ENCODE results near the gene RETSAT.
"Not testable (repeated sequence)": the region's sequence is repeated elsewhere in the genome, so short reads cannot be mapped to it uniquely, and the experiment has no call there.

RETSAT gene

DNA sequence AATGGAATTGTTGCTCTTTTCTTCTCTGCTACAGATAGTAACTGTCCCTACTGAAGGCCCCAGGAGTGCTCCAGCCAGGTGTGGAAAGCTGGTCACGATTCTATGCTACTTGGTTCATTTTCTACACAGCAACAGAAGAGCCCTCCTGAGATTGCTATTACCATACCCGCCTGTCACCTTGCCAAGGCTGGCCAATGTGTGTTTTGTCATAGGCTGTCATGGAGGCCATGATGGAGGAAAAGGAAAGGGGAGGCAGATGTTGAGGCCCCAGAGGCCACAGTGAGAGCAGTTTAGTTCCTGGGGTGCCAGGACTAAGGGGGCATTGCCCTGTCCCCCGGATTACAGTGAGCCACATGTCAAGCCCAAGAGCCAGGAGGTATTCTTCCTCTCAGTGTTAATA is 1.2 kb upstream of the RETSAT start:
- H3K36me3 Mint-ChIP-seq: peaks cover 15% of the 10 kb centered on the region
- H3K4me1 Mint-ChIP-seq: peaks cover 46% of the 10 kb centered on the region

DNA sequence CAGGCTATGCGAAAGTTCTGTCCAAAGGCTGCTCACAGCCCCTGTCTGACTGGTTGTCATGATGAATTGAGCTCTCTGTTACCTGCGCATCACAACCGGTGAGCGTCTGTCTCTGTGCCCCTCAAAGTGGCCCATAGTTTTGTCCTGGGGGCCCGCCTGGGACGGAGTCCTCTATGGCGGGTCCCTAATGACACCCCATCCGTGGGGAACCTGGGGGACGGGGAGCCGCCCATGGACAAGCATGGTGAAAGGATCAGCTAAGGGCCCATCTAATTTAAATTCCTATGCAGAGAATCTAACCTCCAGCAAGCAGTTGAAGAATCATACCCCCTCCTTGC is 714 bp upstream of the RETSAT start:
- Mint-ChIP-seq H3K27me3 (no peaks in the 10 kb centered on the region), H3K27ac (peak overlapping the region; percentile 97), H3K4me1 (peaks cover 46% of the 10 kb centered on the region), H3K9me3 (no peaks in the 10 kb centered on the region), H3K36me3 (peaks cover 19% of the 10 kb centered on the region), H3K4me3 (peak overlapping the region; percentile 96)

More for the DNA sequence above, 1.2 kb upstream of the RETSAT start:
- Mint-ChIP-seq H3K27ac (no peak overlapping the region), H3K27me3 (no peaks in the 10 kb centered on the region), H3K4me3 (peak overlapping the region; percentile 96), H3K9me3 (no peaks in the 10 kb centered on the region)

DNA sequence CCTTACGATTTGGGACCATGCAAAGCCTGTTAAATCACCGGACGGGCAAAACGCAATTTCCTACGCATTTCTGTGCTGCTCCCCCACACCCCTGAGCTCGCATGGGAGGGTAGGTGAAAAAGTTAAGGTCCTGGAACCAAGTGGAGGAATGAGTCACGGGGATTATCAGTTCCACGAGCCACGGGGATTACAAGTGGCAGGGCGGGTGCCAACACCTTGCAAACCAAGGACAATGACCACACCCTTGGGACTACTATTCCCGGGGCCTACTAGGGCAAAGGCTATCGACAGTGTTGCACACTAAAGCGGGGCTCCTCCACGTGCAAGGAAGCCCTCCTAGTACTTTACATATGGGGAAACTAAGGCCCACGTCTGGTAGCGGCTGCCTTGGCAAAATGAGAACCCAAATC is 447 bp downstream of the RETSAT start:
- H3K9me3 Mint-ChIP-seq: no peaks in the 10 kb centered on the region
- H3K27me3 Mint-ChIP-seq: no peaks in the 10 kb centered on the region
- peaks cover 18% of the 10 kb centered on the region for H3K36me3 Mint-ChIP-seq
- H3K4me3 Mint-ChIP-seq: peak overlapping the region; percentile 96
- peaks cover 39% of the 10 kb centered on the region for H3K4me1 Mint-ChIP-seq
- peak overlapping the region; percentile 97 for H3K27ac Mint-ChIP-seq

GRCh38 chr2:85347599-85347998 is 6.7 kb downstream of the RETSAT start:
- no peak overlapping the region for H3K4me3 Mint-ChIP-seq
- H3K9me3 Mint-ChIP-seq: no peaks in the 10 kb centered on the region
- peaks cover 1% of the 10 kb centered on the region for H3K4me1 Mint-ChIP-seq
- H3K27ac Mint-ChIP-seq: no peak overlapping the region
- H3K27me3 Mint-ChIP-seq: no peaks in the 10 kb centered on the region
- H3K36me3 Mint-ChIP-seq: peaks cover 18% of the 10 kb centered on the region

DNA sequence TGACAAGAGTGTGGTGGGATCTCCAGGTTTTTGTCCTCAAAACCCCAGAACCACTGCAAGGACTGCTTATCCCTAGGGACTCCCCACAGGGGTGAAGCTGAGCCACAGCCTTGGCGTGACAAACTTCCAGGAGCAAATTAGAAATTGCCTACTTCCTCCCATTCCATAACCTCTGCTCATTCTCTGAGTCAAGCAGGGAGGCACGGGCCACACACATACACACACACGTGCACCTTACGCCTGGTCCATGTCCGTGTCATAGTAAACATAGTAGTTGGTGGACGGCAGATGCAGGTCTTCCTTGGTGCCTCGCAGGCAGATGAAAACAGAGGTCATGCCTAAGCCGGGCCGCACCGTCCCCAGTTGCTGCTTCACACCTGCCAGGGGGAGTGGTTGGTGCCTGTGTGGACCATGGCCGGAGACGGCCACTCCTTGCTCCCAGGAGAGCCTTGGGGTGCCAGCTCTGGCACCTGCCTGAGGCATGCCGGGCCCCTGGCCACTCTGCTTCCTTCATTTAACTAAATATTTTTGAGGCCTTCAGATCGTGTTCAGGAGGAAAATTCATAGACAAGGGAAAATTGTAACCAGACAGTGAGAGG is 9.9 kb downstream of the RETSAT start:
- H3K27me3 Mint-ChIP-seq: no peaks in the 10 kb centered on the region
- no peak overlapping the region for H3K4me3 Mint-ChIP-seq
- no peaks in the 10 kb centered on the region for H3K4me1 Mint-ChIP-seq
- no peak overlapping the region for H3K27ac Mint-ChIP-seq
- H3K9me3 Mint-ChIP-seq: no peaks in the 10 kb centered on the region
- H3K36me3 Mint-ChIP-seq: peaks cover 7% of the 10 kb centered on the region

DNA sequence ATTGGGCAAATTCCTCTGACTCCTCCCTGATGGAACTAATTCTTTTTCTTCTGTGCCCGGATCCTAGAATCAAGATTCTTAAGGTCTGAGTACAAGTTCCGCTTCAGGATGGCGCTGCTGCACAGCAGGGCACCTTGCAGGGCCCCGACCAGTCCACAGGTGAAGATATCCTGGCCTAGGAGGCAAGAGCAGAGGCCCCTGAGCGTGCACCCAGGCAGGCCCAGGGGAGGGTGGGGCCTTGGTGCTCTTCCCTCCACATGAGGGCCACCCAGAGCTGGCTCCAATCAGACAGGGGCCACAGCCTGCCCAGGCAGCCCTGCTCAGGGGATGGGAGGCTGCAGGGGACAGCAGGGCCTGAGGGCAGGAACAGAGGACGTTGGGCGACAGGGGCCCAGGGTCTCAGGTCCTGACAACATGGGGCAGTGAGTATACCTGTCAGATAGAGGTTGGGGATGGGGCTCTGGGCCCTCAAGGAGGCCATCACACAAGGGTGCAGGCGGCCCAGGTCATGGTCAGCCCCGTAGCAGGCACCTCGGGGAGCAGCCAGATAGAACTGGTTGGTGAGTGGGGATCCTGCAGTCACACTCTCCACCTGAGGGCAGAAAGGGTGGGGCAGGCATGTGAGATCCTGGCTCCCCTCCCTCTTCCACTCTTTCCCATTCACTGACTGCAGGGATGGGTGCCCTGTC is 11.0 kb downstream of the RETSAT start:
- not testable (repeated sequence) for H3K4me3 Mint-ChIP-seq, H3K4me1 Mint-ChIP-seq, H3K36me3 Mint-ChIP-seq, H3K27ac Mint-ChIP-seq, H3K9me3 Mint-ChIP-seq, H3K27me3 Mint-ChIP-seq

DNA sequence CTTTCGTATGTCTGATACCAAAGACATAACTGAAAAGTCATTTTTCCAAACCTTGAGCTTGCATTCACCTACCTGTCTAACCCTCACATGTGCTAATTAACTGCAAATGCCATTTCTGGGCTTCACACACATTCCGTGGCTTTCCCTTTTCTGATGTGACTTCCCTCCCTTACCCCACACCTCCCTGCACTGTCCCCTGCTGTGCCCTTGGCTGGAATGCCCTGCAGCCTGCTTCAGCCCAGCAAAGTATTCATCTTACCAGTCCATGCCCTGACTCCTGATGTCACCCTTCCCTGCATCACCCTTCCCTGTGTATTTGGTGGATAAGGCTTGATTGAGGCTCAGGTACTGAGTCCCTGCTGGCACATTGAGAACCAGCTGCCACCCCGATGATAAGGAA is 12.2 kb downstream of the RETSAT start:
- Mint-ChIP-seq H3K36me3 (peaks cover 1% of the 10 kb centered on the region), H3K4me1 (no peaks in the 10 kb centered on the region), H3K9me3 (no peaks in the 10 kb centered on the region), H3K27me3 (no peaks in the 10 kb centered on the region), H3K27ac (no peak overlapping the region), H3K4me3 (no peak overlapping the region)

- no peak overlapping the region for H3K4me3 Mint-ChIP-seq
- H3K4me1 Mint-ChIP-seq: no peaks in the 10 kb centered on the region
- no peaks in the 10 kb centered on the region for H3K27me3 Mint-ChIP-seq
- peaks cover 1% of the 10 kb centered on the region for H3K36me3 Mint-ChIP-seq
- no peaks in the 10 kb centered on the region for H3K9me3 Mint-ChIP-seq
- H3K27ac Mint-ChIP-seq: no peak overlapping the region
These were observed 12.9 kb downstream of the RETSAT start for GRCh38 chr2:85341269-85342029.

DNA sequence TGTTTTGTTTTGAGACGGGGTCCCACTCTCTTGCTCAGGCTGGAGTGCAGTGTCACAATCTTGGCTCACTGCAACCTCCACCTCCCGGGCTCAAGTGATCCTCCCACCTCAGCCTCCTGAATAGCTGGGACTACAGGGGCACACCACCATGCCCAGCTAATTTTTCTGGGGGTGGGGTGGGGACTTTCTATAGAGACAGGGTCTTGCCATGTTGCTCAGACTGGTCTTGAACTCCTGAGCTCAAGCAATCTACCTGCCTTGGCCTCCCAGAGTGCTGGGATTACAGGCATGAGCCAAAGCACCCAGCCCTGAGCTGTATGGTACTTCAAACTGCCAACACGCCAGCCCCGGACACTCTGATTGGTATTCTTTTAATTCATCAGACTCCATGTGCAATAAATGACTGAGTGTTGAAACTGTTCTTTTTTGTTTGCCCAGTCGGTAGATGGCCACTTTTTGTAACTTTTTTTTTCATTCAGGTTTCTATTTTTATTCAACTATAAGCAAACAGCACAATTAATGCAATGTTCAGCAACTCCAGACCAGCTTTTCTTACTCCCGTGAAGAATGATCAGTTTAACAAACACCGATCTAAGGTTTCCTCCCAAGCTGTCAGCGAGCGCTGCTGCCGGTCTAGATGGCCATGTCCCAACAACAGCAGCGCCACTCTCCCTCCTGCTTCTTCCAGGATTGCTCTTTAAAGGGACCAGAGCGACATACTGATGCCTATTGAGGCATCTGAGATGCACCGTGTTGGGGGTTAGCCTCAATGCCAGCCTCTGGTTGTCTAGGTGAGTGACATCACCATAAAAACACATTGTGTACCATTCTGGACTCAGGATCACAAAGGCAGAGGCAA is 14.1 kb downstream of the RETSAT start:
- Mint-ChIP-seq H3K27me3 (no peaks in the 10 kb centered on the region), H3K4me1 (no peaks in the 10 kb centered on the region), H3K36me3 (peaks cover 1% of the 10 kb centered on the region), H3K9me3 (no peaks in the 10 kb centered on the region), H3K4me3 (no peak overlapping the region), H3K27ac (no peak overlapping the region)

- no peak overlapping the region for H3K27ac Mint-ChIP-seq
- no peaks in the 10 kb centered on the region for H3K4me1 Mint-ChIP-seq
- no peak overlapping the region for H3K4me3 Mint-ChIP-seq
- H3K27me3 Mint-ChIP-seq: no peaks in the 10 kb centered on the region
- no peaks in the 10 kb centered on the region for H3K9me3 Mint-ChIP-seq
- no peaks in the 10 kb centered on the region for H3K36me3 Mint-ChIP-seq
These were observed 19.4 kb downstream of the RETSAT start for GRCh38 chr2:85334928-85335327.

DNA sequence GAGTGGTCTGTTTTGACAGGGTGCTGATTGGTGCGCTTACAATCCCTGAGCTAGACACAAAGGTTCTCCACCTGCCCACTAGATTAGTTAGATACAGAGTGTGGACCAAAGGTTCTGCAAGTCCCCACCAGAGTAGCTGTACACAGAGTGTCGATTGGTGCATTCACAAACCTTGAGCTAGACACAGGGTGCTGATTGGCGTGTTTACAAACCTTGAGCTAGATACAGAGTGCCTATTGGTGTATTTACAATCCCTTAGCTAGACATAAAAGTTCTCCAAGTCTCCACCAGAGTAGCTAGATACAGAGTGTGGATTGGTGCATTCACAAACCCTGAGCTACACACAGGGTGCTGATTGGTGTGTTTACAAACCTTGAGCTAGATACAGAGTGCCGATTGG is 20.5 kb downstream of the RETSAT start:
- H3K9me3 Mint-ChIP-seq, H3K4me3 Mint-ChIP-seq, H3K27ac Mint-ChIP-seq, H3K4me1 Mint-ChIP-seq, H3K27me3 Mint-ChIP-seq, H3K36me3 Mint-ChIP-seq: not testable (repeated sequence)

DNA sequence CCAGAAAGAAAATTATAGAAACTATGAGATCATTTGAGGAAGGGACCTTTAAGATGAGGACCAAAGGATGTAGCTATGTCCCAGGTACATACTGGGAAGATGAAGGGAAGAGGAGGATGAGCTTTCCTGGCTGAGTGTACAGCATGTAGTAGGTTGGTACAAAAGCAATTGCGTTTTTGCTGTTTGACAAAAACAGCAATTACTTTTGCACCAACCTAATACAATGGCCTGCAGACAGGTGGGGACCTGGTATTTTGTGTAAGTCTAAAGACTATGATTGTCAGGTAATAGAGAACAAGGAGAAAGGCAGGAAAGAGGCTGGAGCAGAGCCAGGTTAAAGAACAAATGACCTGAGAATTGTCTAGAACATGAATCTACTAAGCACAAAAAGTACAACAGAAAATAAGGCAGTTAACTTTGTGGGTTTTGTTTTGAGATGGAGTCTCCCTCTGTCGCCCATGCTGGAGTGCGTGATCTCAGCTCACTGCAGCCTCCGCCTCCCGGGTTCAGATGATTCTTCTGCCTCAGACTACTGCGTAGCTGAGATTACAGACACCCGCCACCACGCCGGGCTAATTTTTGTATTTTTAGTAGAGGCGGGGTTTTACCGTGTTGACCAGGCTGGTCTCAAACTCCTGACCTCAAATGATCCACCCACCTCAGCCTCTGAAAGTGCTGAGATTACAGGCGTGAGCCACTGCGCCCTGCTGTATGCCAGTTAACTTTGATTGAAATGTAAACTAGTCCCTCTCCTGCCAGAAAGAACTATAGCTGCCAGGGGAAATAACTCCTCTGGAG is 23.3 kb downstream of the RETSAT start:
- Mint-ChIP-seq H3K9me3 (no peaks in the 10 kb centered on the region), H3K36me3 (peaks cover 6% of the 10 kb centered on the region), H3K4me1 (peaks cover 12% of the 10 kb centered on the region), H3K4me3 (no peak overlapping the region), H3K27ac (no peak overlapping the region), H3K27me3 (no peaks in the 10 kb centered on the region)

- H3K4me1 Mint-ChIP-seq: peaks cover 23% of the 10 kb centered on the region
- not testable (repeated sequence) for H3K4me3 Mint-ChIP-seq, H3K27ac Mint-ChIP-seq
These were observed 24.6 kb downstream of the RETSAT start for GRCh38 chr2:85329701-85330100.

DNA sequence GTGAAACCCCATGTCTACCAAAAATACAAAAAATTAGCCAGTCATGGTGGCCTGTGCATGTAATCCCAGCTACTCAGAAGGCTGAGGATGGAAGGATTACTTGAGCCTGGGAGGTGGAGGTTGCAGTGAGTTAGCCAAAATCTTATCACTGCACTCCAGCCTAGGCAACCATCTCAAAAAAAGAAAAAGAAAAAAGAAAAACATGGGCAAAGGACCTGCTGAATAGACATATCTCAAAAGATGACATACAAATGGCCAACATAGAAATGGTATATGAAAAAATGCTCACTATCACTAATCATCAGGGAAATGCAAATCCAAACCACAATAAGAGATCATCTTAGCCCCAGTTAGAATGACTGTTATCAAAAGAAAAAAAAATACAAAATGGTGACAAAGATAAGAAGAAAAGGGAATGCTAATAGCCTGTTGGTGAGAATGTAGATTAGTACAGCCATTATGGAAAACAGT is 25.1 kb downstream of the RETSAT start:
- Mint-ChIP-seq H3K4me1 (peaks cover 28% of the 10 kb centered on the region), H3K4me3 (no peak overlapping the region), H3K27me3 (no peaks in the 10 kb centered on the region), H3K9me3 (no peaks in the 10 kb centered on the region), H3K36me3 (peaks cover 18% of the 10 kb centered on the region), H3K27ac (no peak overlapping the region)

More at GRCh38 chr2:85329701-85330100, 24.6 kb downstream of the RETSAT start:
- not testable (repeated sequence) for H3K27me3 Mint-ChIP-seq, H3K9me3 Mint-ChIP-seq
- peaks cover 17% of the 10 kb centered on the region for H3K36me3 Mint-ChIP-seq
